Ovary (tissue), 9 donors: ENCODE data around the gene SLC15A5. TPM values are rescaled to one million over a fixed set of nuclear protein-coding genes. Genes with fewer than 3 reads are reported as not detected.

ENCODE experiments used
- DNase-seq, 5 donors: peaks; one replicate each; pipeline ENCODE4 v3.0.0-alpha.2; 2019 to 2020
- H3K27ac ChIP-seq, 2 donors: fragments of 200-600 bp; one replicate each; pipeline versions ENCODE4 v1.5.1 to v1.8.0; 2019 to 2022
- H3K27me3 ChIP-seq: fragments of 200-600 bp; one replicate; pipeline ENCODE4 v1.8.0; 2022
- H3K36me3 ChIP-seq: fragments of 200-600 bp; sonication (generic); one replicate; pipeline ENCODE4 v1.5.1; 2019
- H3K4me1 ChIP-seq: one replicate; pipeline ENCODE4 v1.8.1; 2013; ENCODE audit warnings: mild to moderate bottlenecking, moderate library complexity; ENCODE audit not compliant: insufficient read depth
- H3K4me3 ChIP-seq: fragments of 200-600 bp; sonication (generic); one replicate; pipeline ENCODE4 v1.5.1; 2017
- H3K9me3 ChIP-seq, 2 donors: fragments of 200-600 bp in 1 of 2; sonication (generic) in 1 of 2; one replicate each; pipeline versions ENCODE4 v1.5.1 to v1.8.1; 2013 to 2019; ENCODE audit warnings: mild to moderate bottlenecking in 1 of 2, moderate library complexity in 1 of 2
- CTCF ChIP-seq, 3 donors: fragments of 450-650 bp in 2 of 3; fragments of 200-600 bp in 1 of 3; IDR thresholded peaks; one replicate each; pipeline versions ENCODE4 v1.5.1 to v1.8.0; 2016 to 2022; ENCODE audit warnings: antibody characterized with exemption in 3 of 3, mild to moderate bottlenecking in 1 of 3
- EP300 ChIP-seq: sonication (generic); formaldehyde crosslinking; IDR thresholded peaks from one replicate; pipeline ENCODE4 v1.6.1; 2017; ENCODE audit warnings: antibody characterized with exemption
- POLR2A ChIP-seq: fragments of 450-650 bp; IDR thresholded peaks from one replicate; pipeline ENCODE4 v1.6.1; 2017; ENCODE audit warnings: antibody characterized with exemption, mild to moderate bottlenecking, moderate library complexity
- WGBS, 3 donors: extraction: QIAGEN DNeasy Blood & Tissue Kit in 1 of 3; methylation state at CpG; one replicate each; pipeline versions ENCODE4 v1.1.5 to v1.1.7; 2013 to 2017; 5-methylcytosine and 5-hydroxymethylcytosine counted together
- intact Hi-C, 4 donors: fragments of 100-400 bp; cut with DNase I; formaldehyde crosslinking; loops; one replicate each; pipeline versions ENCODE4 v1.11.0 to v1.15.1; 2022 to 2023
- polyA plus RNA-seq, 2 donors: library from polyadenylated mRNA; stranded (reverse); fragments of 200-250 nt in 1 of 2; fragments of 350-450 nt in 1 of 2; fragmentation: Illumina TruSeq in 1 of 2; extraction: RNeasy Lipid Tissue Mini Kit (QIAGEN cat#74804) in 1 of 2; gene quantifications; one replicate each; pipeline ENCODE4 v1.2.3, GENCODE V29; 2013 to 2014
- total RNA-seq, 7 donors: library from RNA; depleted of rRNA in 2 of 7; stranded (reverse); fragments of >200 nt in 2 of 7; fragmentation: NEBNext Ultra II Directional in 3 of 7; extraction: Animal tissue kit (Norgen Biotek cat#: 25700) in 3 of 7; gene quantifications; one replicate each; pipeline versions ENCODE4 v1.1.0 to v1.2.4, GENCODE V29; 2016 to 2023
- donor health status: DM: no; HTN: no; CAD: no; lungs with moderate emphysema.
- donor health status: DM: no; HTN: no; CAD: no.
- donor health status: Bipolar disorder and iron deficiency.
- donor health status: DM: yes; HTN: yes; CAD: no.
- donor health status: DM: no; HTN: no; CAD: no.
- donor health status: DM: yes; HTN: yes; CAD: no.

The SLC15A5 gene
- total and polyA plus RNA-seq, 9 donors = not detected

GRCh38 chr12:16246264-16246663 is 31.2 kb downstream of the SLC15A5 start:
- no peaks in the 10 kb centered on the region for H3K27me3 ChIP-seq

DNA sequence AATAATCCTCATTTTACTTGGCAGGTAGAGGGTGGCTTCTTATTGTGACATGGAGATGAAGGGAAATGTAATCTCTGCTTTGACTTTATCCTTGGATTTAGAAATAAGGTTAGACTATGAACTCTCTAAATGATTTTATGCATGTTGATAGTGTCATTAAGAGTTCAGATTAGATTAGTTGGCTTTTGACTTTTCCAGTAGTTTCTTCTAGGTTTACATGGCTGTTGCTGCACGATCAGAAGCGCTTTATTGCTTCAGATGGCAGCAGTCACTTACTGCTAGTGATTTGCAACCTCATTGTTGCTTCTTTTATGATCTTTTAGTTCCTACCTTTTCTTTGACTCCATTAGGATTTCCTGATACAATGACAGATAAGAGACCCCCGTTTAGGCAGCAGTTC is 32.3 kb downstream of the SLC15A5 start:
- no peak for TF ChIP-seq POLR2A
- TF ChIP-seq CTCF (IDR thresholded peaks at IDR 0.05) = no peak
- TF ChIP-seq EP300 = no peak
- intact Hi-C loops = no loop called here
- Histone ChIP-seq H3K27me3 (no peaks in the 10 kb centered on the region), H3K4me1 (no peaks in the 10 kb centered on the region), H3K9me3 (no peaks in the 10 kb centered on the region), H3K4me3 (no peak overlapping the region), H3K36me3 (no peaks in the 10 kb centered on the region), H3K27ac (no peak overlapping the region)
- WGBS, 3 donors = 69 to 77% (median 73%) methylated on average over 3 of the region's 3 CpGs
- DNase-seq = no peak

More at GRCh38 chr12:16246264-16246663, 31.2 kb downstream of the SLC15A5 start:
- no peak for DNase-seq
- Histone ChIP-seq H3K27ac (no peak overlapping the region), H3K4me3 (no peak overlapping the region), H3K36me3 (no peaks in the 10 kb centered on the region), H3K9me3 (no peaks in the 10 kb centered on the region), H3K4me1 (no peaks in the 10 kb centered on the region)
- WGBS, 3 donors = 80 to 90% (median 87%) methylated on average over 1 of the region's 1 CpG
- intact Hi-C loops = no loop called here
- TF ChIP-seq EP300 = no peak
- TF ChIP-seq POLR2A = no peak
- no peak for TF ChIP-seq CTCF (IDR thresholded peaks at IDR 0.05)

GRCh38 chr12:16243487-16244412 is 33.7 kb downstream of the SLC15A5 start:
- no peak for DNase-seq
- TF ChIP-seq EP300 = no peak
- Histone ChIP-seq H3K9me3 (no peaks in the 10 kb centered on the region), H3K4me1 (no peaks in the 10 kb centered on the region), H3K27ac (no peak overlapping the region), H3K36me3 (no peaks in the 10 kb centered on the region), H3K27me3 (no peaks in the 10 kb centered on the region), H3K4me3 (no peak overlapping the region)
- intact Hi-C loops = no loop called here
- WGBS, 3 donors = 66 to 78% (median 68%) methylated on average over 9 of the region's 9 CpGs

GRCh38 chr12:16241346-16241745 is 36.1 kb downstream of the SLC15A5 start:
- TF ChIP-seq EP300 (no peak), CTCF (IDR thresholded peaks at IDR 0.05) (no peak), POLR2A (no peak)
- Histone ChIP-seq H3K36me3 (no peaks in the 10 kb centered on the region), H3K27me3 (no peaks in the 10 kb centered on the region), H3K9me3 (no peaks in the 10 kb centered on the region), H3K27ac (no peak overlapping the region), H3K4me3 (no peak overlapping the region), H3K4me1 (no peaks in the 10 kb centered on the region)
- intact Hi-C loops = no loop called here
- no peak for DNase-seq
- WGBS, 3 donors = 74 to 83% (median 76%) methylated on average over 4 of the region's 4 CpGs

- Histone ChIP-seq H3K4me1 (no peaks in the 10 kb centered on the region), H3K9me3 (no peaks in the 10 kb centered on the region), H3K4me3 (no peak overlapping the region), H3K27ac (no peak overlapping the region), H3K27me3 (no peaks in the 10 kb centered on the region), H3K36me3 (no peaks in the 10 kb centered on the region)
- no peak for TF ChIP-seq POLR2A
- no peak for TF ChIP-seq CTCF (IDR thresholded peaks at IDR 0.05)
- TF ChIP-seq EP300 = no peak
- DNase-seq = no peak
- 55 to 59% (median 57%) methylated on average over 2 of the region's 2 CpGs for WGBS, 3 donors
- intact Hi-C loops = no loop called here
Observed at GRCh38 chr12:16238661-16239060, 38.8 kb downstream of the SLC15A5 start.
